ENCODE results near the gene MUC13.

The MUC13 gene

DNA sequence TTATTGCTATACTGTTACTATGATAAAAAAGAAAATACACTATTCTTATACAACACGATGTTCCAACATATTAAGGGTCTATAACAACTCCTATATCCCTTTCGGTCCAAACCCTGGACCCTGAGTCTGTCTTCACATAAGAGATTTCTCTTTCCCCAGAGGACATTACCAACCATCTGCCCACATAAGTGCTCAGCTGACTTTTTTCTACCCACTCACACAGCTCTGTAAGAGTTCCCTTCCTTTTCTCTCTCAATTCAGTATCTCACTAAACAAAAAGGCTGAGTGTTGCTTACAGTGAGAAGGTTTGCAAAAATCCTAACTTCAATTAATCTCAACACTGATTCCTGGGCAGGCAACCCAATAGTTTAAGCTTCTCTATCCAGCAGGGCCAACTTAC, 77.9 kb downstream of the MUC13 start:
- no peaks in the 10 kb centered on the region for H3K9me3 ChIP-seq (ENCODE audit: control insufficient read depth in 1 of 2, low read length in 2 of 2)
- peaks cover 0 to 4% of the 10 kb centered on the region in 2 donors for H3K36me3 ChIP-seq (ENCODE audit: control insufficient read depth in 1 of 2, insufficient read depth in 2 of 2, low read length in 2 of 2)
- H3K27ac ChIP-seq (ENCODE audit: low read depth, low read length), result no peak overlapping the region
- H3K4me1 ChIP-seq (ENCODE audit: control insufficient read depth in 1 of 2, insufficient read depth in 2 of 2, low read length in 2 of 2), result peaks cover 4 to 12% of the 10 kb centered on the region in 2 donors
- H3K4me3 ChIP-seq (ENCODE audit: low read depth in 1 of 2, low read length in 2 of 2), result no peak overlapping the region
- no peak overlapping the region for H3K9ac ChIP-seq (ENCODE audit: low read depth in 1 of 2, low read length in 2 of 2)
- no peaks in the 10 kb centered on the region for H3K27me3 ChIP-seq (ENCODE audit: control insufficient read depth in 1 of 2, insufficient read depth in 2 of 2, low read length in 2 of 2)

All from duodenal mucosa (tissue), 2 donors.